SJCRH30 (cell line): Measurements from ENCODE around the gene SENP3. TPM values are rescaled to one million over a fixed set of nuclear protein-coding genes. Genes with fewer than 3 reads are reported as not detected.

Source experiments
- DNase-seq, 2 experiments: peaks; one replicate each; pipeline ENCODE4 v3.0.0-alpha.2; 2015 to 2020
- H3K27ac ChIP-seq: fragments of 250-450 bp; sonication (Bioruptor Pico); 2 replicates; pipeline ENCODE4 v1.5.1; 2020; ENCODE audit warnings: mild to moderate bottlenecking, moderate library complexity
- H3K27me3 ChIP-seq: fragments of 250-450 bp; sonication (Bioruptor Pico); 2 replicates; pipeline ENCODE4 v1.5.1; 2020; ENCODE audit warnings: mild to moderate bottlenecking, moderate library complexity
- H3K36me3 ChIP-seq: fragments of 250-450 bp; sonication (Bioruptor Pico); 2 replicates; pipeline ENCODE4 v1.5.1; 2020; ENCODE audit warnings: mild to moderate bottlenecking, moderate library complexity
- H3K4me1 ChIP-seq: fragments of 250-450 bp; sonication (Bioruptor Pico); 2 replicates; pipeline ENCODE4 v1.5.1; 2020; ENCODE audit warnings: mild to moderate bottlenecking, moderate library complexity
- H3K4me3 ChIP-seq: fragments of 250-450 bp; sonication (Bioruptor Pico); 2 replicates; pipeline ENCODE4 v1.5.1; 2020; ENCODE audit warnings: mild to moderate bottlenecking, moderate library complexity
- H3K9me3 ChIP-seq: fragments of 250-450 bp; sonication (Bioruptor Pico); replicated peaks from 2 replicates; pipeline ENCODE4 v1.5.1; 2020; ENCODE audit warnings: mild to moderate bottlenecking, moderate library complexity
- total RNA-seq: library from RNA; depleted of rRNA; stranded (reverse); fragments of >200 nt; shearing (Covaris generic); gene quantifications from 2 replicates; pipeline ENCODE4 v1.2.3, GENCODE V29; 2014

The SENP3 gene
- total RNA-seq, 1 experiment from 2014 or later: 63.8 TPM

DNA sequence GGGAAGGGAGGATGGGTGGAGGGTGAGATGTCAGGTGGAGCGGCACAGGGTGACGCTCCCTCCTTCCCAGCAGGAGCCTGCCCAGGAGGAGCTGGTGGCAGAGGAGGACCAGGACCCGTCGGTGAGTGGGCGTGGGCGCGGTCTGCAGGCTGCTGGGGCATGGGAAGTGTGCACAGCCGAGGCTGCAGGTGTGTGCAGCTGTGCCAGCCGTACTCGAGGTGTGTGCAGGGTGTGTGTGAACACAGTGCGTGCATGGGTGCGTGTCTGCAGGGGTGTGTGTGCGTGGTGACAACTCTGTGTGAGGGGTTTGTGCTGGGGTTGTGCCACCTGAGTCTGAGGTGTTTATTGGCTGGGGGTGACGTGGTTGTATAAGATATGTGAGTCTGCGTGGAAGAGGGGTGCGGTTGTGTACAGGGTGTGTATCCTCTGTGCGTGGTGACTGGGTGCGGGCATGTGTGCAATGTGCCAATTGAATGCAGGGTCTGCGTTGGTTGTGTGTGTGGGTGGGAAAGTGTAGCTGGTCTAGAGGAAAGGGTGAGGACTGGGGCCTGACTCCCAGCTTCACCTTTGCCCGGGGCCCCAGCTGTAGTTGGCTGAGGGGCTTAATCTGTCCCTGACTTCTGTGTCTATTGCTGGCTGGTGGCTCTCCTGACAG is 12.2 kb upstream of the SENP3 start:
- H3K36me3 ChIP-seq: no peaks in the 10 kb centered on the region
- no peaks in the 10 kb centered on the region for H3K9me3 ChIP-seq
- no peaks in the 10 kb centered on the region for H3K4me1 ChIP-seq
- H3K27ac ChIP-seq: no peak overlapping the region
- H3K4me3 ChIP-seq: no peak overlapping the region
- H3K27me3 ChIP-seq: no peaks in the 10 kb centered on the region
- DNase-seq: no peak

DNA sequence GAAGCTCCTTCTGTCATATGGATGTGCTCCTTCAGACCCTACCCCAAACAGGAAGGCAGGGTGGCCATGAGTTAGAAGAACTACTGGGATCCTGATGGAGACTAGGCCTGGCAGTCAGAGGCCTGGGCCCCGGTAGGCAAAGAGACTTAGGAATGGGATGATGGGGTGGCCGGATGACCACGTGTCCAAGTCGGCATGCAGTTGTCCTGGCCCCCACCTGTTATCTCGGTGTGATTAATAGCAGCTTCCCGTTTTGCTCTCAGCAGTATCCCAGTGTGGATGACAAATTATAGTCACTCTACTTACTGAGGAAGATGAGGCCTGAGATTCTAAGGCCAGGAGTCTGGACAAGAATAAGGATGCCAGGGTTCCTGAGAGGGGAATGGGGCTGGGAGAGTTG is 11.4 kb upstream of the SENP3 start:
- Histone ChIP-seq H3K27ac (no peak overlapping the region), H3K4me1 (no peaks in the 10 kb centered on the region), H3K4me3 (no peak overlapping the region), H3K9me3 (no peaks in the 10 kb centered on the region), H3K27me3 (no peaks in the 10 kb centered on the region), H3K36me3 (no peaks in the 10 kb centered on the region)
- peak; percentile 42 to 45 for DNase-seq

DNA sequence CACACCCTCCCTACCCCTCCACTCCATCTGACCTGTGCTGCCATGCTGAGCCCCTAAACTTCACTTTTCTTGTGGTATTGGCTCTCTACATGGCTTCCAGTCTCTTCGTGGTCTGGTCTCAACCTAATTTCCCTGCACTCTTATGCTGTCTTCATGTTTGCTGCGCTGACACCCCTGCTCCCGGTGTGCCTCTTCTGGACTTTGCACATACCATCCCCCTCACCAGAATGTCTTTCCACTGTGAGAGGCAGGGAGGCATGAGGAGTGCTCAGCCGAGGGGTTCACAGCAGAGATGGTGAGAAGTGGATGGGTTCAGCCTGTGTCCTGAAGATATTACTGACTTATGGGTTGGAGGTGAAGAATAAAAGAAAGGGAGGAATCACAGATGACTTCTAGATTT is 10.3 kb upstream of the SENP3 start:
- H3K4me3 ChIP-seq: no peak overlapping the region
- no peaks in the 10 kb centered on the region for H3K9me3 ChIP-seq
- no peak overlapping the region for H3K27ac ChIP-seq
- DNase-seq: no peak
- no peaks in the 10 kb centered on the region for H3K27me3 ChIP-seq
- no peaks in the 10 kb centered on the region for H3K4me1 ChIP-seq
- no peaks in the 10 kb centered on the region for H3K36me3 ChIP-seq

DNA sequence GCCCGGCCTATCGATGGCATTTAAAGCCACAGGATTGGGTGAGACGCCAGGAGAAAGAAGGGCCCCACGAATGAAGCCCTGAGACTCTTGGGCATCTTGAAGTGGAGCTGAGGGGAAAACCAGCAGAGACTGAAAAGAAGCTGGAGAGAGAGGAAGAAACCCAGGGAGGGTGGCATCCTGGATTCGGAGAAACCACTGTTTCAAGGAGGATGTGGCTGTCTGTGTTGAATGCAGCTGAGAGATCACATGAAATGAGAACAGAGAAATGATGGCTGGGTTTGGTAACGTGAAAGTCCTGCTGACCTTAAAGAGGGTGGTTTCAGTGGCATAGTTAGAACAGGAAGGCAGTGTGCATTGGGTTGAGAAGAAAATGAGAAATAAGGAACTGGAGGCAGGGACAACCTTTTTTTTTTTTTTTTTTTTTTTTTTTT is 9.1 kb upstream of the SENP3 start:
- 0 out of 2 replicates have a peak, but pooled peaks cover 3% of the 10 kb centered on the region for H3K4me1 ChIP-seq
- H3K9me3 ChIP-seq: no peaks in the 10 kb centered on the region
- H3K27me3 ChIP-seq: no peaks in the 10 kb centered on the region
- DNase-seq: no peak
- H3K36me3 ChIP-seq: no peaks in the 10 kb centered on the region
- H3K27ac ChIP-seq: no peak overlapping the region
- no peak overlapping the region for H3K4me3 ChIP-seq

DNA sequence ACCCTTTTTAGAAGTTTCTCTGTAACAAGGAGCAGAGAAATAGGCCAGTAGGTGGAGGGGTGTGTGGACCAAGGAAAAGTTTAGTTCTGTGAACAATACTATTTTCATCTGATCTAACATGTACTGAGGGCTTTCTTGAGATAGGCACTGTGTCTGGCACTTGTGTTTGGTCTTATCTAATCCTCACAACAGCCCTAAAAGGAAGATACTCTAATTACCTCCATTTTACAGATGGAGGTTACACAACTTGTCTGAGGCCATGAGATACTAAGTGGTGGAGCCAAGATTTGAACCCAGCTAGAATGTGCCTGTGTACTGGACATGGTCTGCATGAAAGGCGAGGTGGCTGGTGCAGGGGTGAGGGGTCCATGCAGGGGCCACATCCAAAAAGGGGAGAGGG is 8.4 kb upstream of the SENP3 start:
- Histone ChIP-seq H3K27ac (no peak overlapping the region), H3K9me3 (no peaks in the 10 kb centered on the region), H3K27me3 (no peaks in the 10 kb centered on the region), H3K36me3 (no peaks in the 10 kb centered on the region), H3K4me3 (no peak overlapping the region), H3K4me1 (0 out of 2 replicates have a peak, but pooled peaks cover 3% of the 10 kb centered on the region)
- no peak for DNase-seq

DNA sequence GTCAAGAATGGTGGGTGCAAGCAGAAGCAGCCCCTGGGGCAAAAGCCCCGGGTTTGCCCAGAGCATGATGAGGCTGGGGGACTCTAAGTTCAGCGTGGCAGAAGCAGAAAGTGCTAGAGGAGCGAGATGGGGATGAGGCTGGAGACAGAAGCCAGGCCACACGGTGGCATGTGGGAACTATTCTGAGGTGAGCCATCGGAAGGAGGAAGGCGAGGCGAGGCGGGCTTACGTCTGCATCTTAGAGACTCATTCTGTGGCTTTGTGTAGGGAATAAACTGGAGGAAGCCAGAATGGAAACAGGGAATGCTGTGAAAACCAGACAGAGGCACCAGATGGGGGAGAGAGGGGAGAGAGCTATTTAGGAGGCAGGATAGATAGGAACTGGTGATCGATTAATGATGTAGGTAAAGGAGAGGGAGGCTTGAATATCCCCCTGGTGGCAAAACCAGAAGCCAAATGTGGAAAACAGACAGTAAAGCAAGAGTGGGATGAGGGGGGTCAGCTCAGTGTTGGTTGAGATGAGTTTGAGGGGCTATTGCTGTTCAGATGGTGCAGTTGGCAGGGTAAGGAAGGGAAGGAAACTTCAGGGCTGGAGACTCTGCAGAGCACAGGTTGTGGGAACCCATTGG is 6.3 kb upstream of the SENP3 start:
- no peaks in the 10 kb centered on the region for H3K27me3 ChIP-seq
- H3K9me3 ChIP-seq: no peaks in the 10 kb centered on the region
- no peak overlapping the region for H3K27ac ChIP-seq
- no peak overlapping the region for H3K4me3 ChIP-seq
- no peak for DNase-seq
- 0 out of 2 replicates have a peak, but pooled peaks cover 3% of the 10 kb centered on the region for H3K4me1 ChIP-seq
- no peaks in the 10 kb centered on the region for H3K36me3 ChIP-seq

DNA sequence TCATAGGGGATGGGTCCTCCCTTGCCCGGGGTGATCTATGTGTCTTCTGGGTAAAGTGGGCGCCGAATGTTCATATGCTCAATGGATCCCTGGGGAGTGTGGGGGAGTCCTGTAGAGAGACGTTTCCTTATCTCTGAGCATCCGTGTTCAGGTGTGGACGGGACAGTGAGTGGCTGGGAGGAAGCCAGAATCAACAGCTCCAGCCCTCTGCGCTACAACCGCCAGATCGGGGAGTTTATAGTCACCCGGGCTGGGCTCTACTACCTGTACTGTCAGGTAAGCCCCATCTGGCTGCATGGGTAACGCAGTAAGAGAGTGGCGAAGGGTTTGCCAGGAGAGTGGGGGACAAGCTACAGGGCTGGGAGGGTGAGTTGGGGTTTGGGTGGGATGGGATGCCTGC is 5.1 kb upstream of the SENP3 start:
- Histone ChIP-seq H3K36me3 (no peaks in the 10 kb centered on the region), H3K27ac (no peak overlapping the region), H3K4me3 (no peak overlapping the region), H3K9me3 (no peaks in the 10 kb centered on the region), H3K4me1 (0 out of 2 replicates have a peak, but pooled peaks cover 5% of the 10 kb centered on the region), H3K27me3 (no peaks in the 10 kb centered on the region)
- no peak for DNase-seq

DNA sequence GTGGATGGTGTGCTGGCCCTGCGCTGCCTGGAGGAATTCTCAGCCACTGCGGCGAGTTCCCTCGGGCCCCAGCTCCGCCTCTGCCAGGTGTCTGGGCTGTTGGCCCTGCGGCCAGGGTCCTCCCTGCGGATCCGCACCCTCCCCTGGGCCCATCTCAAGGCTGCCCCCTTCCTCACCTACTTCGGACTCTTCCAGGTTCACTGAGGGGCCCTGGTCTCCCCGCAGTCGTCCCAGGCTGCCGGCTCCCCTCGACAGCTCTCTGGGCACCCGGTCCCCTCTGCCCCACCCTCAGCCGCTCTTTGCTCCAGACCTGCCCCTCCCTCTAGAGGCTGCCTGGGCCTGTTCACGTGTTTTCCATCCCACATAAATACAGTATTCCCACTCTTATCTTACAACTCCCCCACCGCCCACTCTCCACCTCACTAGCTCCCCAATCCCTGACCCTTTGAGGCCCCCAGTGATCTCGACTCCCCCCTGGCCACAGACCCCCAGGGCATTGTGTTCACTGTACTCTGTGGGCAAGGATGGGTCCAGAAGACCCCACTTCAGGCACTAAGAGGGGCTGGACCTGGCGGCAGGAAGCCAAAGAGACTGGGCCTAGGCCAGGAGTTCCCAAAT is 4.5 kb upstream of the SENP3 start:
- no peak overlapping the region for H3K27ac ChIP-seq
- H3K4me1 ChIP-seq: 0 out of 2 replicates have a peak, but pooled peaks cover 5% of the 10 kb centered on the region
- H3K27me3 ChIP-seq: no peaks in the 10 kb centered on the region
- H3K4me3 ChIP-seq: no peak overlapping the region
- H3K9me3 ChIP-seq: no peaks in the 10 kb centered on the region
- H3K36me3 ChIP-seq: no peaks in the 10 kb centered on the region
- no peak for DNase-seq

DNA sequence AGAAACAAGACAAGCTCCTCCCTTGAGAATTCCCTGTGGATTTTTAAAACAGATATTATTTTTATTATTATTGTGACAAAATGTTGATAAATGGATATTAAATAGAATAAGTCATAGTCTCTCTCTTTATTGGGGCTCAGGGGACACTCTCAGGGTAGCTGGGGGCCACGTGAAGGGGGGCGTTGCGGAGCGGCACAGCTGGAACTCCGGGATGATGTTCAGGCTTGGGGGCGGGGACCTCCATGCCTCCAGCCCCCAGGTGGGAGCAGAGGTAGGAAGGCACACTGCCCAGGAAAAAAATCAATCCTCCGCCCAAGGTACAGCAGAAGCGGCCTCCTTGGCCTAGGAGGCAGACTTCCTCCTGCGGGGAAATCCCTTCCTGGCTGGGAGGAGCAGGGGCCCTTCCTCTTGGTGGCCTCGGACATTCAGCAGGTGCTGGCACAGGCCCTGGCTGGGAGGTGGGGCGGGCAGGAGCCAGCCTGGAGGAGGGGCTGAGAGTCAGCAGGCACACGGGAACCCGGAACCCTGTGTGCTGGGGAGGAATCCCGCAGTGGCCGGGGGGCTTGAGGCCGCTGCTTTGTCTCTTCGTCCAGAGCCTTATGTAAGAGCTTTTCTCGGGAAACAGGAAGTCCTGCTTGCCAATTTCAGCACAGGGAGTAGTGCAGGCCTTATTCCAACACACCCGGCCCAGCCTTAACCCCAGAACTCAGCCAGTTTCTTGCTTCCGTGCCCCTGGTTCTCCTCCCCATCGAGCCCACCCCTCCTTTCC is 3.8 kb upstream of the SENP3 start:
- Histone ChIP-seq H3K4me1 (0 out of 2 replicates have a peak, but pooled peaks cover 5% of the 10 kb centered on the region), H3K9me3 (no peaks in the 10 kb centered on the region), H3K36me3 (no peaks in the 10 kb centered on the region), H3K4me3 (peak overlapping the region; percentile 43), H3K27me3 (no peaks in the 10 kb centered on the region), H3K27ac (no peak overlapping the region)
- DNase-seq: peak; percentile 53 to 63

DNA sequence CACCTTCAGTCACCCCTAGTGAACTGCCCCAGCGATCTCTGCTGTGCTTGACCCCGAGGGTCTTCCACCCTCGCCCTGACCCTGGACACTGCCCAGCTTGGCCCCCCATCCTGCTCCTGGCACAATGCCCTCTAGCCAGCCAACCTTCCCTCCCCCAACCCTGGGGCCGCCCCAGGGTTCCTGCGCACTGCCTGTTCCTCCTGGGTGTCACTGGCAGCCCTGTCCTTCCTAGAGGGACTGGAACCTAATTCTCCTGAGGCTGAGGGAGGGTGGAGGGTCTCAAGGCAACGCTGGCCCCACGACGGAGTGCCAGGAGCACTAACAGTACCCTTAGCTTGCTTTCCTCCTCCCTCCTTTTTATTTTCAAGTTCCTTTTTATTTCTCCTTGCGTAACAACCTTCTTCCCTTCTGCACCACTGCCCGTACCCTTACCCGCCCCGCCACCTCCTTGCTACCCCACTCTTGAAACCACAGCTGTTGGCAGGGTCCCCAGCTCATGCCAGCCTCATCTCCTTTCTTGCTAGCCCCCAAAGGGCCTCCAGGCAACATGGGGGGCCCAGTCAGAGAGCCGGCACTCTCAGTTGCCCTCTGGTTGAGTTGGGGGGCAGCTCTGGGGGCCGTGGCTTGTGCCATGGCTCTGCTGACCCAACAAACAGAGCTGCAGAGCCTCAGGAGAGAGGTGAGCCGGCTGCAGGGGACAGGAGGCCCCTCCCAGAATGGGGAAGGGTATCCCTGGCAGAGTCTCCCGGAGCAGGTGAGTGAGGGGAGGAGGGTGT is 3.0 kb upstream of the SENP3 start, which contains the start of gene TNFSF13:
Gene TNFSF13, plus strand, starts transcription at position 207 of the 776 bp plus-strand sequence. Its CDS starts 290 bp downstream, at position 497.
- H3K4me3 ChIP-seq: peak within 1 kb of the TSS; percentile 43
- 0 out of 2 replicates have a peak, but pooled peaks cover 5% of the 10 kb centered on the region for H3K4me1 ChIP-seq
- no peaks in the 10 kb centered on the region for H3K36me3 ChIP-seq
- no peak for DNase-seq
- H3K27ac ChIP-seq: no peak within 1 kb of the TSS
- no peaks in the 10 kb centered on the region for H3K9me3 ChIP-seq
- H3K27me3 ChIP-seq: no peaks in the 10 kb centered on the region

DNA sequence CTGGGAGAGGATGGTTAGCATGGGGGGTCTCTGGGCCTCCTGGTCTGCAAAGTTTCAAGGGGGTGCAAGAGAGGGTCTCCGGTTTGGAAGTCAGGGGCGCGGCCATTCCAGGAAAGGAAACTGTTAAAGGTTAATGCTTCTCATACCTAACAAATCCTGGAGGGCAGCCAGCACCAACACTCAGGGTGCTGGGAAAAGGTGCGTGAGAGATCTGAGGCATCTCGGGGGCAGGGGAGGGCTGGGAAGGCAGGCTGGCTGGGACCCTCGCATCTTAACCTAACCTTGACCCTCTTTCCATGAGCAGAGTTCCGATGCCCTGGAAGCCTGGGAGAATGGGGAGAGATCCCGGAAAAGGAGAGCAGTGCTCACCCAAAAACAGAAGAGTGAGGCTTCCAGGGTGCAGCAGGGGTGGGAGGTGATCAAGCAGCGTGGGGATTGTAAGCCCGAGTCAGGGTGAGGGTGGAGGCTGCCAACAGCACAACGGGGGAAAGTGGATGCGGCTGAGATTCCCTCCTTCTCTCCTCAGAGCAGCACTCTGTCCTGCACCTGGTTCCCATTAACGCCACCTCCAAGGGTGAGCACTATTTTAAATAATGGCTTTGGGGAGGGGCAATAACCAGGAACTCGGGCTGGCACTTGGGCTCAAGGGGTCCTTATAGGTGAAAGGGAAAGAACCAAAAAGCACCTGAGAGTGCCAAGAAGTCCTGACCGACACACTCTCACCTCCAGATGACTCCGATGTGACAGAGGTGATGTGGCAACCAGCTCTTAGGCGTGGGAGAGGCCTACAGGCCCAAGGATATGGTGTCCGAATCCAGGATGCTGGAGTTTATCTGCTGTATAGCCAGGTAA is 2.2 kb upstream of the SENP3 start:
- DNase-seq: no peak
- Histone ChIP-seq H3K36me3 (peaks cover 1% of the 10 kb centered on the region; the same call in 1 of the 2 replicates), H3K9me3 (no peaks in the 10 kb centered on the region), H3K27ac (no peak overlapping the region), H3K4me3 (no peak overlapping the region), H3K4me1 (0 out of 2 replicates have a peak, but pooled peaks cover 5% of the 10 kb centered on the region), H3K27me3 (no peaks in the 10 kb centered on the region)

DNA sequence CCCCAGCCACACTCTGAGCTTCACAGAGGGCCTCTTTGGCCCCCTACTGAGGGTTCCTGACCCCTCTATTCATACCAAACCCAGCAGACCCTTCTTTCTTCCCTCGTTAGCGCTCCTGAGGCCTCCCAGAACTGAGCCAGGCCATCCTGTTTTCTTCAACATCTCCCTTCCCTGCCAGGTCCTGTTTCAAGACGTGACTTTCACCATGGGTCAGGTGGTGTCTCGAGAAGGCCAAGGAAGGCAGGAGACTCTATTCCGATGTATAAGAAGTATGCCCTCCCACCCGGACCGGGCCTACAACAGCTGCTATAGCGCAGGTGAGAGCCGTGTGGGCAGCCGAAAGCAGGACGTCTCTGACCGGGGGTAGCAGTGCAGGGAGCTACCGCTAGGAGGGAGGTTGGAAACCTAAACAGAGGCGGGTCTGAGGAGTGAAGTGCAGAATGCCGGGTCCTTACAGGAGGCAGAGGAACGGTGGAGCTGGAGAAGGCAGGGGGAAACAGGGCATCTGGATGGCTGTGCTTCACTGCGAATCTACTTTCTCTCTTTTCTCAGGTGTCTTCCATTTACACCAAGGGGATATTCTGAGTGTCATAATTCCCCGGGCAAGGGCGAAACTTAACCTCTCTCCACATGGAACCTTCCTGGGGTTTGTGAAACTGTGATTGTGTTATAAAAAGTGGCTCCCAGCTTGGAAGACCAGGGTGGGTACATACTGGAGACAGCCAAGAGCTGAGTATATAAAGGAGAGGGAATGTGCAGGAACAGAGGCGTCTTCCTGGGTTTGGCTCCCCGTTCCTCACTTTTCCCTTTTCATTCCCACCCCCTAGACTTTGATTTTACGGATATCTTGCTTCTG is 1.3 kb upstream of the SENP3 start:
- Histone ChIP-seq H3K36me3 (peaks cover 9% of the 10 kb centered on the region), H3K4me3 (peak overlapping the region; percentile 76), H3K9me3 (no peaks in the 10 kb centered on the region), H3K27ac (no peak overlapping the region), H3K4me1 (0 out of 2 replicates have a peak, but pooled peaks cover 5% of the 10 kb centered on the region), H3K27me3 (no peaks in the 10 kb centered on the region)
- peak; percentile 43 to 46 for DNase-seq
